DLD1 (cell line): ENCODE data around the gene ASCC2.

Experiments used
- in situ Hi-C: cut with HindIII; loops from 2 replicates; pipeline ENCODE4 v1.10.0; 2017; ENCODE audit warnings: low sequenced_read_pairs

The ASCC2 gene

GRCh38 chr22:29820961-29821290 lies 17.1 kb downstream of the ASCC2 start:
- in situ Hi-C loops = no loop called here

GRCh38 chr22:29819501-29819900 lies 18.6 kb downstream of the ASCC2 start:
- in situ Hi-C loops = no loop called here

GRCh38 chr22:29817724-29818123 lies 20.4 kb downstream of the ASCC2 start:
- in situ Hi-C loops = no loop called here

- in situ Hi-C loops = no loop called here
Measured at GRCh38 chr22:29816980-29817379, 21.1 kb downstream of the ASCC2 start.

GRCh38 chr22:29816539-29816938 lies 21.5 kb downstream of the ASCC2 start:
- in situ Hi-C loops = no loop called here

- in situ Hi-C loops = no loop called here
Measured at GRCh38 chr22:29816128-29816527, 21.9 kb downstream of the ASCC2 start.

- in situ Hi-C loops = no loop called here
Measured at GRCh38 chr22:29815580-29815979, 22.5 kb downstream of the ASCC2 start.

GRCh38 chr22:29814003-29814402 lies 24.1 kb downstream of the ASCC2 start:
- in situ Hi-C loops = no loop called here

GRCh38 chr22:29813563-29813962 lies 24.5 kb downstream of the ASCC2 start:
- in situ Hi-C loops = no loop called here

GRCh38 chr22:29813126-29813525 lies 24.9 kb downstream of the ASCC2 start:
- in situ Hi-C loops = no loop called here

GRCh38 chr22:29811377-29811776 lies 26.7 kb downstream of the ASCC2 start:
- in situ Hi-C loops = no loop called here

- in situ Hi-C loops = no loop called here
Measured at GRCh38 chr22:29810216-29810615, 27.9 kb downstream of the ASCC2 start.

- in situ Hi-C loops = no loop called here
Measured at GRCh38 chr22:29806196-29806595, 31.9 kb downstream of the ASCC2 start.

- in situ Hi-C loops = no loop called here
Measured at GRCh38 chr22:29804985-29805384, 33.1 kb downstream of the ASCC2 start.

GRCh38 chr22:29803190-29803589 lies 34.9 kb downstream of the ASCC2 start:
- in situ Hi-C loops = no loop called here

GRCh38 chr22:29801796-29802195 lies 36.3 kb downstream of the ASCC2 start:
- in situ Hi-C loops = no loop called here

- in situ Hi-C loops = no loop called here
Measured at GRCh38 chr22:29801153-29801552, 36.9 kb downstream of the ASCC2 start.

- in situ Hi-C loops = loop anchor here (25.0 kb wide), 1 partner anchor 112 kb away; no protein-coding TSS in a partner anchor
Measured at GRCh38 chr22:29799217-29799680, 38.8 kb downstream of the ASCC2 start.

- in situ Hi-C loops = loop anchor here (25.0 kb wide), 1 partner anchor 112 kb away; no protein-coding TSS in a partner anchor
Measured at GRCh38 chr22:29798801-29799200, 39.3 kb downstream of the ASCC2 start.

GRCh38 chr22:29798318-29798717 lies 39.8 kb downstream of the ASCC2 start:
- in situ Hi-C loops = loop anchor here (25.0 kb wide), 1 partner anchor 111 kb away; no protein-coding TSS in a partner anchor

- in situ Hi-C loops = loop anchor here (25.0 kb wide), 1 partner anchor 110 kb away; no protein-coding TSS in a partner anchor
Measured at GRCh38 chr22:29797351-29797750, 40.7 kb downstream of the ASCC2 start.

GRCh38 chr22:29795663-29796062 lies 42.4 kb downstream of the ASCC2 start:
- in situ Hi-C loops = loop anchor here (25.0 kb wide), 1 partner anchor 108 kb away; no protein-coding TSS in a partner anchor

- in situ Hi-C loops = loop anchor here (25.0 kb wide), 1 partner anchor 106 kb away; no protein-coding TSS in a partner anchor
Measured at GRCh38 chr22:29793396-29793795, 44.7 kb downstream of the ASCC2 start.
